GM18526 (cell line): Measurements from ENCODE around the gene HENMT1.

Source experiments
- POLR2A ChIP-seq: IDR thresholded peaks from 3 replicates; pipeline ENCODE4 v1.6.1; 2011; ENCODE audit not compliant: insufficient read length; ENCODE audit errors: extremely low read depth

HENMT1 gene

GRCh38 chr1:108611984-108612383 is 48.9 kb downstream of the HENMT1 start:
- no peak for TF ChIP-seq POLR2A

- no peak for TF ChIP-seq POLR2A
Measured at GRCh38 chr1:108610073-108610472, 50.8 kb downstream of the HENMT1 start.

- no peak for TF ChIP-seq POLR2A
Measured at GRCh38 chr1:108609483-108610049, 51.3 kb downstream of the HENMT1 start.

- TF ChIP-seq POLR2A, result no peak
Measured at GRCh38 chr1:108606478-108606877, 54.4 kb downstream of the HENMT1 start.

- TF ChIP-seq POLR2A, result no peak
Measured at GRCh38 chr1:108605633-108606032, 55.3 kb downstream of the HENMT1 start.

- no peak for TF ChIP-seq POLR2A
Measured at GRCh38 chr1:108601708-108602410, 59.0 kb downstream of the HENMT1 start.

GRCh38 chr1:108600504-108600903 is 60.4 kb downstream of the HENMT1 start:
- TF ChIP-seq POLR2A, result no peak

GRCh38 chr1:108598340-108598739 is 62.6 kb downstream of the HENMT1 start:
- TF ChIP-seq POLR2A, result no peak
